Pancreas (tissue), 10 donors: ENCODE results near the gene GPR160. TPM values are rescaled to one million over a fixed set of nuclear protein-coding genes. Genes with fewer than 3 reads are reported as not detected.

Source experiments
- ATAC-seq, 4 donors: fragments of 200-7000 bp; cut with Tn5 transposase; one replicate each; pipeline versions ENCODE4 v1.8.0 to v1.9.1; 2020; ENCODE audit warnings: mild to moderate bottlenecking in 4 of 4, moderate library complexity in 4 of 4
- DNase-seq, 6 donors: peaks; one replicate each; pipeline ENCODE4 v3.0.0-alpha.2; 2020
- FAIRE-seq: peaks from 2 replicates; lab custom pipeline; 2012; peaks lifted over from hg19 to GRCh38; lab: Jason Lieb, UNC
- H3K27ac ChIP-seq, 4 donors: fragments of 200-600 bp; sonication (generic); 1 replicate in 3 of 4; 2 replicates in 1 of 4; pipeline versions ENCODE4 v1.5.0 to v1.8.0; 2020
- H3K27me3 ChIP-seq, 4 donors: fragments of 200-600 bp; one replicate each; pipeline ENCODE4 v1.8.0; 2021
- H3K36me3 ChIP-seq, 3 donors: fragments of 200-600 bp; sonication (generic) in 1 of 3; one replicate each; pipeline versions ENCODE4 v1.5.0 to v1.8.0; 2020 to 2021
- H3K4me1 ChIP-seq, 3 donors: fragments of 200-600 bp; one replicate each; pipeline ENCODE4 v1.8.0; 2021
- H3K4me3 ChIP-seq, 4 donors: fragments of 200-600 bp; sonication (generic) in 2 of 4; one replicate each; pipeline versions ENCODE4 v1.5.0 to v1.8.0; 2020 to 2021
- H3K9me3 ChIP-seq, 4 donors: fragments of 200-600 bp; one replicate each; pipeline ENCODE4 v1.8.0; 2021
- WGBS, 2 donors: extraction: QIAGEN DNeasy Blood & Tissue Kit; methylation state at CpG; one replicate each; pipeline ENCODE4 v1.1.7; 2013; 5-methylcytosine and 5-hydroxymethylcytosine counted together
- intact Hi-C, 3 donors: fragments of 100-400 bp; cut with DNase I; formaldehyde crosslinking; loops; one replicate each; pipeline versions ENCODE4 v1.11.1 to v1.14.2; 2022
- polyA plus RNA-seq, 2 donors: library from polyadenylated mRNA; stranded (reverse); fragments of 200-250 nt; gene quantifications; one replicate each; pipeline ENCODE4 v1.2.3, GENCODE V29; 2013
- total RNA-seq, 6 donors: library from RNA; stranded (reverse); fragmentation: NEBNext Ultra II Directional in 4 of 6; extraction: Animal tissue kit (Norgen Biotek cat#: 25700) in 4 of 6; gene quantifications; one replicate each; pipeline versions ENCODE4 v1.2.1 to v1.2.4, GENCODE V29; 2021 to 2023
- TF ChIP-seq, protein P1 (sequence below), 4 donors: fragments of 200-600 bp; sonication (generic) in 3 of 4; IDR thresholded peaks; one replicate each; pipeline versions ENCODE4 v1.5.0 to v1.8.0; 2021; ENCODE audit warnings: antibody characterized with exemption in 4 of 4
- donor health status: healthy with polysubstance abuse.
- donor health status: DM: no; HTN: no; CAD: no; lungs with moderate emphysema.
- donor health status: DM: no; HTN: no; CAD: no.
- donor health status: control.
- donor health status: control.
- donor health status: Bipolar disorder and iron deficiency.
- donor health status: DM: yes; HTN: yes; CAD: no.
- donor health status: DM: no; HTN: no; CAD: no.
- donor health status: DM: no; HTN: no; CAD: no.
- donor health status: DM: yes; HTN: yes; CAD: no.

Gene GPR160
- total and polyA plus RNA-seq, 8 donors: 4.4 to 12.7 (median 8.5) TPM

DNA sequence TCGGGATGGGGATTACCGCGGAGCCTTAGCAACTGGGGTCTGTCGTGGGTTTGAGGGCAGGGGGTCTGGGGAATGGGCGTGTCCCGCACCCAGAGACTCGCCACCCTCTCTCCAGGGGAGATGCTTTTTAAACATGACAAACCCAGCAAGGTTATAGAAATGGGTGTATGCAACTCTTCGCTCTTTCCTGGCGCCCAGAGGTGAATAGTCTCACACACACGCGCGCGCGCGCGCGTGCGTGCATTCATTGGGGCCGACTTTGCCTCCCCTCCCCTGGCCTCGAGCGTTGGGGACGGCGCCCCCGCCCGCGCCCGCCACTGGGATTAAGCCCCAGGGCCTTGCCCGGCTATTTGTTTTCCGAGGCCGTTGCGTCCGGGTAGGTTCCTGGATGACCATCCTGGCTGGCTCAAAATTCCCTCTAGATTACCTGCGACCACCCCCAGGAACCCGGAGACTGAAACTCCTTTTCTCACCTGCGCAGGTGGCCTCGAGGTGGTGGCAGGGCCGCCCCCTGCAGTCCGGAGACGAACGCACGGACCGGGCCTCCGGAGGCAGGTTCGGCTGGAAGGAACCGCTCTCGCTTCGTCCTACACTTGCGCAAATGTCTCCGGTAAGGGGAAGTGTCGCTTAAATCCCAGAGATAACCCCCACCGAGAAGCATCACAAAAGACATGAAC is 777 bp downstream of the GPR160 start:
- WGBS, 2 donors: 2 to 3% methylated on average over 50 to 51 of the region's 51 CpGs
- H3K27ac ChIP-seq: peak overlapping the region; percentile 13 to 87 (median 67)
- H3K36me3 ChIP-seq: no peaks in the 10 kb centered on the region
- TF ChIP-seq, protein P1, sequence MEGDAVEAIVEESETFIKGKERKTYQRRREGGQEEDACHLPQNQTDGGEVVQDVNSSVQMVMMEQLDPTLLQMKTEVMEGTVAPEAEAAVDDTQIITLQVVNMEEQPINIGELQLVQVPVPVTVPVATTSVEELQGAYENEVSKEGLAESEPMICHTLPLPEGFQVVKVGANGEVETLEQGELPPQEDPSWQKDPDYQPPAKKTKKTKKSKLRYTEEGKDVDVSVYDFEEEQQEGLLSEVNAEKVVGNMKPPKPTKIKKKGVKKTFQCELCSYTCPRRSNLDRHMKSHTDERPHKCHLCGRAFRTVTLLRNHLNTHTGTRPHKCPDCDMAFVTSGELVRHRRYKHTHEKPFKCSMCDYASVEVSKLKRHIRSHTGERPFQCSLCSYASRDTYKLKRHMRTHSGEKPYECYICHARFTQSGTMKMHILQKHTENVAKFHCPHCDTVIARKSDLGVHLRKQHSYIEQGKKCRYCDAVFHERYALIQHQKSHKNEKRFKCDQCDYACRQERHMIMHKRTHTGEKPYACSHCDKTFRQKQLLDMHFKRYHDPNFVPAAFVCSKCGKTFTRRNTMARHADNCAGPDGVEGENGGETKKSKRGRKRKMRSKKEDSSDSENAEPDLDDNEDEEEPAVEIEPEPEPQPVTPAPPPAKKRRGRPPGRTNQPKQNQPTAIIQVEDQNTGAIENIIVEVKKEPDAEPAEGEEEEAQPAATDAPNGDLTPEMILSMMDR (IDR thresholded peaks at IDR 0.05): peak in 1 of 4 donors; percentile 13
- no peaks in the 10 kb centered on the region for H3K9me3 ChIP-seq
- FAIRE-seq (no peak), ATAC-seq (peak; percentile 38 to 66 (median 51)), DNase-seq (peak; percentile 43 to 74 (median 50))
- intact Hi-C loops: no loop called here
- peak overlapping the region; percentile 50 to 78 (median 68) for H3K4me3 ChIP-seq
- no peaks in the 10 kb centered on the region for H3K27me3 ChIP-seq
- H3K4me1 ChIP-seq: peaks cover 0 to 12% (median 0%) of the 10 kb centered on the region in 3 donors

DNA sequence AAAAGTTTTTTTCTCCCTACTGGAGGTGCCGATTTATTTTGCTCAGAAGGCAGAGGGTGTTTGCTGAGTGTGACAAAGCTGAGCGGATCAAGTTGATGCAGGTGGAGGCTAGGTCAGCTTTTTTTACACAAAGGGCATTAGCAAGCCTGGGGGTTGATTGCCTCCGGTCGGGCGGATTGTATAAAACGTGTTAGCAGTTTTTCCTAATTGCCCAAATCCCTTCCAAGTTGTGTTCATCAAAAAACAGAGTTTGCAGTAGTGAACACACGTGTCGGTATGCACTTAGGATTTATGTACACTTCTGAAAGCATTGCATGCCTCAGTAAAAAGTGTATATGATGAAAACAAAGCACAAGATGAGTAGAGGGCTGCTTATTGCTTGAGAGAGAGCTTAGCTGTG is 2.6 kb downstream of the GPR160 start:
- H3K4me3 ChIP-seq: peak overlapping the region in 2 of 4 donors; percentile 67 to 78
- DNase-seq: no peak
- ATAC-seq: no peak
- H3K27ac ChIP-seq: peak overlapping the region in 1 of 4 donors; percentile 28
- intact Hi-C loops: no loop called here
- no peaks in the 10 kb centered on the region for H3K9me3 ChIP-seq
- no peak for FAIRE-seq
- TF ChIP-seq, protein P1 (IDR thresholded peaks at IDR 0.05): no peak
- peaks cover 0 to 15% (median under 1%) of the 10 kb centered on the region in 3 donors for H3K4me1 ChIP-seq
- 28 to 32% methylated on average over 8 of the region's 8 CpGs for WGBS, 2 donors
- no peaks in the 10 kb centered on the region for H3K36me3 ChIP-seq
- H3K27me3 ChIP-seq: no peaks in the 10 kb centered on the region

- H3K36me3 ChIP-seq: no peaks in the 10 kb centered on the region
- WGBS, 2 donors: 92 to 94% methylated on average over 7 of the region's 7 CpGs
- intact Hi-C loops: no loop called here
- TF ChIP-seq, protein P1 (IDR thresholded peaks at IDR 0.05): no peak
- H3K27me3 ChIP-seq: no peaks in the 10 kb centered on the region
- no peak for DNase-seq
- H3K4me3 ChIP-seq: no peak overlapping the region
- no peaks in the 10 kb centered on the region for H3K9me3 ChIP-seq
- no peak for ATAC-seq
- H3K4me1 ChIP-seq: peaks cover 14 to 33% (median 20%) of the 10 kb centered on the region in 3 donors
- no peak overlapping the region for H3K27ac ChIP-seq
- no peak for FAIRE-seq
Measured at GRCh38 chr3:170043506-170043905, 5.7 kb downstream of the GPR160 start.

DNA sequence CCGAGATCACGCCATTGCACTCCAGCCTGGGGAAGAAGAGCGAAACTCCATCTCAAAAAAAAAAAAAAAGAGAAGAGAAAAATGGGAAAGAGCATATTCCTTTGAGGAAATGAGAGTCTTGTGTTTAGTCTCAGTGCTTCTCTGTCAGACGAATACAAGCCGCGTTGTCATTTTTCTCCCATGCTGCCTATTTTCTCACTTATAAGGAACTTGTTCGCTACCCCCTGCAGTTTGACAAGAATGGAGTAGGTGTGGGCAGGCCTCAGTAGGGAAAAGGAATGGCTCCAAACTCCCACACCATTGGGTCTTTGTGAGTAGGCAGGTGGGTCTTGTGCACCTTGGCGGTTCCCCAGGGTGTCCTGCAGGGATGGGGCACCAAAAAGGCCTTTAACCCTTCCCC is 6.5 kb downstream of the GPR160 start:
- ATAC-seq: no peak
- 92 to 94% methylated on average over 8 of the region's 8 CpGs for WGBS, 2 donors
- H3K27ac ChIP-seq: peak overlapping the region in 2 of 4 donors; percentile 78
- H3K4me1 ChIP-seq: peaks cover 18 to 37% (median 22%) of the 10 kb centered on the region in 3 donors
- DNase-seq: no peak
- H3K4me3 ChIP-seq: no peak overlapping the region
- TF ChIP-seq, protein P1 (IDR thresholded peaks at IDR 0.05): no peak
- no peak for FAIRE-seq
- no peaks in the 10 kb centered on the region for H3K27me3 ChIP-seq
- intact Hi-C loops: no loop called here
- H3K9me3 ChIP-seq: no peaks in the 10 kb centered on the region
- no peaks in the 10 kb centered on the region for H3K36me3 ChIP-seq

- TF ChIP-seq, protein P1 (IDR thresholded peaks at IDR 0.05): no peak
- H3K4me3 ChIP-seq: no peak overlapping the region
- FAIRE-seq (no peak), DNase-seq (no peak), ATAC-seq (no peak)
- H3K36me3 ChIP-seq: no peaks in the 10 kb centered on the region
- H3K4me1 ChIP-seq: peaks cover 20 to 35% (median 24%) of the 10 kb centered on the region in 3 donors
- peak overlapping the region in 2 of 4 donors; percentile 78 for H3K27ac ChIP-seq
- intact Hi-C loops: no loop called here
- 67 to 69% methylated on average over 8 of the region's 8 CpGs for WGBS, 2 donors
- H3K9me3 ChIP-seq: no peaks in the 10 kb centered on the region
- no peaks in the 10 kb centered on the region for H3K27me3 ChIP-seq
Measured at GRCh38 chr3:170044795-170045244, 7.0 kb downstream of the GPR160 start.
